ENCODE results near the gene POLR3H.

Gene POLR3H

GRCh38 chr22:41535244-41535643, 9.0 kb downstream of the POLR3H start:
- TF ChIP-seq FOXP2 (optimal IDR thresholded peaks at IDR 0.05; ENCODE audit: control extremely low read depth, extremely low read length, insufficient read depth) = no peak
- TF ChIP-seq EZH2 (IDR thresholded peaks at IDR 0.05) = no peak
- no peak for TF ChIP-seq POLR2AphosphoS5 (IDR thresholded peaks at IDR 0.05; ENCODE audit: borderline replicate concordance, low read depth, low read length)
- DNase-seq (ENCODE audit: low read depth, low spot score) = no peak
- no peaks in the 10 kb centered on the region for H3K9me3 ChIP-seq (ENCODE audit: low read depth, low read length)
- no peak overlapping the region for H3K9ac ChIP-seq (ENCODE audit: insufficient read length)
- H3K27ac ChIP-seq = no peak overlapping the region
- no peak overlapping the region for H3K4me3 ChIP-seq
- H3K36me3 ChIP-seq (ENCODE audit: insufficient read depth, low read length) = peaks cover 49% of the 10 kb centered on the region

- Histone ChIP-seq H3K9me3 (ENCODE audit: low read depth, low read length) (no peaks in the 10 kb centered on the region), H3K36me3 (ENCODE audit: insufficient read depth, low read length) (peaks cover 42% of the 10 kb centered on the region), H3K27ac (no peak overlapping the region), H3K4me3 (no peak overlapping the region), H3K9ac (ENCODE audit: insufficient read length) (no peak overlapping the region)
- DNase-seq (ENCODE audit: low read depth, low spot score) = no peak
- TF ChIP-seq FOXP2 (optimal IDR thresholded peaks at IDR 0.05; ENCODE audit: control extremely low read depth, extremely low read length, insufficient read depth) (no peak), EZH2 (IDR thresholded peaks at IDR 0.05) (no peak), POLR2AphosphoS5 (IDR thresholded peaks at IDR 0.05; ENCODE audit: borderline replicate concordance, low read depth, low read length) (no peak)
These were observed 10.1 kb downstream of the POLR3H start for GRCh38 chr22:41534219-41534618.

GRCh38 chr22:41532908-41533825, 11.1 kb downstream of the POLR3H start:
- no peak for TF ChIP-seq EZH2 (IDR thresholded peaks at IDR 0.05)
- no peak for TF ChIP-seq FOXP2 (optimal IDR thresholded peaks at IDR 0.05; ENCODE audit: control extremely low read depth, extremely low read length, insufficient read depth)
- no peak for TF ChIP-seq POLR2AphosphoS5 (IDR thresholded peaks at IDR 0.05; ENCODE audit: borderline replicate concordance, low read depth, low read length)
- Histone ChIP-seq H3K9ac (ENCODE audit: insufficient read length) (no peak overlapping the region), H3K9me3 (ENCODE audit: low read depth, low read length) (no peaks in the 10 kb centered on the region), H3K4me3 (no peak overlapping the region), H3K27ac (no peak overlapping the region), H3K36me3 (ENCODE audit: insufficient read depth, low read length) (peaks cover 45% of the 10 kb centered on the region)
- no peak for DNase-seq (ENCODE audit: low read depth, low spot score)

GRCh38 chr22:41531715-41532477, 12.4 kb downstream of the POLR3H start:
- Histone ChIP-seq H3K4me3 (no peak overlapping the region), H3K27ac (no peak overlapping the region), H3K36me3 (ENCODE audit: insufficient read depth, low read length) (peaks cover 56% of the 10 kb centered on the region), H3K9me3 (ENCODE audit: low read depth, low read length) (no peaks in the 10 kb centered on the region), H3K9ac (ENCODE audit: insufficient read length) (no peak overlapping the region)
- no peak for TF ChIP-seq FOXP2 (optimal IDR thresholded peaks at IDR 0.05; ENCODE audit: control extremely low read depth, extremely low read length, insufficient read depth)
- TF ChIP-seq POLR2AphosphoS5 (IDR thresholded peaks at IDR 0.05; ENCODE audit: borderline replicate concordance, low read depth, low read length) = peak; percentile 23; the same call in 1 of the 2 replicates
- no peak for DNase-seq (ENCODE audit: low read depth, low spot score)

GRCh38 chr22:41530890-41531714, 13.2 kb downstream of the POLR3H start:
- Histone ChIP-seq H3K27ac (no peak overlapping the region), H3K9ac (ENCODE audit: insufficient read length) (no peak overlapping the region), H3K4me3 (no peak overlapping the region), H3K36me3 (ENCODE audit: insufficient read depth, low read length) (peaks cover 63% of the 10 kb centered on the region), H3K9me3 (ENCODE audit: low read depth, low read length) (no peaks in the 10 kb centered on the region)
- TF ChIP-seq EZH2 (IDR thresholded peaks at IDR 0.05) = no peak
- TF ChIP-seq FOXP2 (optimal IDR thresholded peaks at IDR 0.05; ENCODE audit: control extremely low read depth, extremely low read length, insufficient read depth) = no peak
- no peak for TF ChIP-seq POLR2AphosphoS5 (IDR thresholded peaks at IDR 0.05; ENCODE audit: borderline replicate concordance, low read depth, low read length)
- DNase-seq (ENCODE audit: low read depth, low spot score) = no peak

- no peak overlapping the region for H3K9ac ChIP-seq (ENCODE audit: insufficient read length)
- TF ChIP-seq FOXP2 (optimal IDR thresholded peaks at IDR 0.05; ENCODE audit: control extremely low read depth, extremely low read length, insufficient read depth) (no peak), EZH2 (IDR thresholded peaks at IDR 0.05) (no peak), POLR2AphosphoS5 (IDR thresholded peaks at IDR 0.05; ENCODE audit: borderline replicate concordance, low read depth, low read length) (no peak)
- no peak for DNase-seq (ENCODE audit: low read depth, low spot score)
- no peak overlapping the region for H3K4me3 ChIP-seq
- no peaks in the 10 kb centered on the region for H3K9me3 ChIP-seq (ENCODE audit: low read depth, low read length)
- H3K27ac ChIP-seq = 0 out of 2 replicates have a peak overlapping the region, but pooled peaks have one; percentile 64
- peaks cover 74% of the 10 kb centered on the region for H3K36me3 ChIP-seq (ENCODE audit: insufficient read depth, low read length)
These were observed 15.2 kb downstream of the POLR3H start for GRCh38 chr22:41528938-41529561.

- Histone ChIP-seq H3K36me3 (ENCODE audit: insufficient read depth, low read length) (peaks cover 79% of the 10 kb centered on the region), H3K27ac (peak overlapping the region; percentile 64; the same call in 1 of the 2 replicates), H3K9ac (ENCODE audit: insufficient read length) (no peak overlapping the region), H3K9me3 (ENCODE audit: low read depth, low read length) (no peaks in the 10 kb centered on the region), H3K4me3 (no peak overlapping the region)
- TF ChIP-seq FOXP2 (optimal IDR thresholded peaks at IDR 0.05; ENCODE audit: control extremely low read depth, extremely low read length, insufficient read depth) (no peak), POLR2AphosphoS5 (IDR thresholded peaks at IDR 0.05; ENCODE audit: borderline replicate concordance, low read depth, low read length) (no peak), EZH2 (IDR thresholded peaks at IDR 0.05) (no peak)
- no peak for DNase-seq (ENCODE audit: low read depth, low spot score)
These were observed 16.0 kb downstream of the POLR3H start for GRCh38 chr22:41528132-41528766.
